K562 (cell line): ENCODE results near the gene MYO3B. TPM values are rescaled to one million over a fixed set of nuclear protein-coding genes. Genes with fewer than 3 reads are reported as not detected.

Experiments used
- ATAC-seq: fragments of 200-7000 bp; cut with Tn5 transposase; 3 replicates; pipeline ENCODE4 v1.9.1; 2020; ENCODE audit warnings: moderate library complexity
- BruUV-seq: library from RNA; stranded (reverse); fragments of 400-500 nt; replicated peaks from 2 replicates; lab custom pipeline; 2021; lab: Mats Ljungman, UMichigan
- CTCF ChIA-PET: fragments of 300-600 bp; formaldehyde crosslinking; extraction: SDS; loops from one replicate; lab custom pipeline; 2021; ENCODE audit warnings: low intra/inter-chr PET ratio; lab: Yijun Ruan, JAX
- POLR2A ChIA-PET: fragments of 300-600, 350-650 bp; sonication (Branson Sonifier 250); formaldehyde crosslinking; extraction: SDS; loops from one replicate; lab custom pipeline; 2021; ENCODE audit warnings: antibody characterized with exemption, inconsistent platforms; lab: Yijun Ruan, JAX
- DNase-seq, 4 experiments: peaks; one replicate each; pipeline versions ENCODE4 v3.0.0 to v3.0.0-alpha.2; 2011 to 2018; ENCODE audit warnings: low spot score in 3 of 4, mixed read lengths in 3 of 4; ENCODE audit errors: extremely low read depth in 1 of 4
- FAIRE-seq: peaks from 2 replicates; lab custom pipeline; 2011; peaks lifted over from hg19 to GRCh38; lab: Jason Lieb, UNC
- H2AFZ ChIP-seq: 2 replicates; pipeline ENCODE4 v1.6.0; 2011; ENCODE audit warnings: low read depth, low read length, control low read depth, inconsistent platforms
- H3K27ac ChIP-seq: fragments of 200-600 bp; 3 replicates; pipeline ENCODE4 v1.8.0; 2011; ENCODE audit warnings: low read depth, mild to moderate bottlenecking, control low read depth, inconsistent platforms, low read length, moderate library complexity, mixed read lengths; ENCODE audit errors: extremely low read depth
- H3K27me3 ChIP-seq, 2 experiments: fragments of 300-600 bp in 1 of 2; 2 replicates in 1 of 2; 3 replicates in 1 of 2; pipeline versions ENCODE4 v1.6.0 to v1.8.0; 2011; ENCODE audit warnings: inconsistent platforms in 2 of 2, low read length in 2 of 2, mild to moderate bottlenecking in 1 of 2, mixed read lengths in 1 of 2, moderate library complexity in 1 of 2; ENCODE audit not compliant: control insufficient read depth in 2 of 2, insufficient read depth in 2 of 2
- H3K36me3 ChIP-seq: fragments of 300-600 bp; 3 replicates; pipeline ENCODE4 v1.8.0; 2011; ENCODE audit warnings: mild to moderate bottlenecking, low read length, inconsistent platforms; ENCODE audit not compliant: control insufficient read depth, insufficient read depth
- H3K4me1 ChIP-seq, 2 experiments: fragments of 200-600 bp in 1 of 2; replicated peaks in 1 of 2; 2 replicates in 1 of 2; 3 replicates in 1 of 2; pipeline versions ENCODE4 v1.5.1 to v1.8.0; 2011; ENCODE audit warnings: inconsistent platforms in 2 of 2, low read length in 2 of 2, mild to moderate bottlenecking in 1 of 2, mixed read lengths in 1 of 2, moderate library complexity in 1 of 2; ENCODE audit not compliant: control insufficient read depth in 2 of 2, insufficient read depth in 2 of 2
- H3K4me2 ChIP-seq: 2 replicates; pipeline ENCODE4 v1.6.1; 2011; ENCODE audit warnings: low read length, control low read depth, inconsistent platforms, mixed read lengths; ENCODE audit not compliant: insufficient read depth
- H3K4me3 ChIP-seq: fragments of 200-600 bp; sonication (generic), shearing (Covaris generic); 2 replicates; pipeline ENCODE4 v1.5.1; 2016; ENCODE audit warnings: control low read depth, inconsistent platforms
- H3K79me2 ChIP-seq: fragments of 200-600 bp; 3 replicates; pipeline ENCODE4 v1.8.0; 2011; ENCODE audit warnings: low read length, inconsistent platforms; ENCODE audit not compliant: control insufficient read depth, insufficient read depth
- H3K9ac ChIP-seq, 2 experiments: 2 replicates each; pipeline versions ENCODE4 v1.6.0 to v1.6.1; 2011; ENCODE audit warnings: low read depth in 2 of 2, low read length in 2 of 2, control low read depth in 1 of 2, inconsistent platforms in 1 of 2, mild to moderate bottlenecking in 1 of 2, mixed read lengths in 1 of 2; ENCODE audit not compliant: insufficient read depth in 1 of 2
- H3K9me1 ChIP-seq: one replicate; pipeline ENCODE4 v1.6.0; 2011; ENCODE audit warnings: inconsistent platforms, mild to moderate bottlenecking, low read length, moderate library complexity; ENCODE audit not compliant: control insufficient read depth, insufficient read depth
- H3K9me3 ChIP-seq: replicated peaks from 2 replicates; pipeline ENCODE4 v1.5.1; 2011; ENCODE audit warnings: low read depth, low read length, inconsistent platforms; ENCODE audit not compliant: control insufficient read depth, insufficient read depth
- H4K20me1 ChIP-seq: replicated peaks from 2 replicates; pipeline ENCODE4 v1.6.1; 2011; ENCODE audit warnings: low read length, inconsistent platforms, mixed read lengths; ENCODE audit not compliant: control insufficient read depth, insufficient read depth
- BCOR ChIP-seq: fragments of 450-650 bp; IDR thresholded peaks from 2 replicates; pipeline ENCODE4 v1.6.1; 2016
- KDM1A ChIP-seq, 2 experiments: fragments of 450-650 bp; IDR thresholded peaks; 2 replicates each; pipeline ENCODE4 v1.6.1; 2016; ENCODE audit warnings: mild to moderate bottlenecking in 2 of 2
- MEIS2 ChIP-seq: fragments of 450-650 bp; IDR thresholded peaks from 2 replicates; pipeline ENCODE4 v1.6.1; 2014; ENCODE audit warnings: mild to moderate bottlenecking; ENCODE audit not compliant: partially characterized antibody
- RBM25 ChIP-seq: fragments of 200-400 bp; formaldehyde crosslinking; IDR thresholded peaks from 2 replicates; pipeline ENCODE4 v1.6.1; 2018; ENCODE audit warnings: low read length, low read depth, moderate library complexity; ENCODE audit not compliant: severe bottlenecking
- ZBTB11 ChIP-seq, 3 experiments: fragments of 200-800 bp in 1 of 3; fragments of 250-450 bp in 1 of 3; fragments of 450-650 bp in 1 of 3; sonication (Bioruptor Pico) in 1 of 3; sonication (Bioruptor generic) in 1 of 3; formaldehyde crosslinking in 1 of 3; IDR thresholded peaks; 2 replicates each; pipeline versions ENCODE4 v1.6.1 to v1.8.0; 2016 to 2022; ENCODE audit warnings: mild to moderate bottlenecking in 2 of 3, missing genetic modification characterization in 2 of 3, missing compliant biosample characterization in 1 of 3, moderate library complexity in 1 of 3
- ZFP36 ChIP-seq: fragments of 150-350 bp; IDR thresholded peaks from 2 replicates; pipeline ENCODE4 v1.6.1; 2018; ENCODE audit warnings: low read length, low read depth; ENCODE audit not compliant: partially characterized antibody
- in situ Hi-C: fragments of 300-500 bp; cut with MboI; formaldehyde crosslinking; loops from 4 replicates; pipeline ENCODE4 v1.15.0; 2018; ENCODE audit warnings: inconsistent platforms, mixed read lengths
- intact Hi-C: fragments of 100-400 bp; cut with micrococcal nuclease; formaldehyde crosslinking; loops from 2 replicates; pipeline ENCODE4 v1.14.2; 2022
- polyA plus RNA-seq, 8 experiments: library from polyadenylated mRNA; depleted of rRNA in 4 of 8; stranded (reverse) in 5 of 8; unstranded in 3 of 8; fragments of >200 nt; fragmentation: Nextera tagmentation in 2 of 8; fragmentation: Illumina TruSeq in 1 of 8; extraction: Ambion mirVana in 2 of 8; extraction: Trizol in 1 of 8; gene quantifications; 2 replicates each; pipeline versions ENCODE4 v1.2.1 to v1.2.3, GENCODE V29; 2011 to 2014; ENCODE audit warnings: inconsistent platforms in 1 of 8, missing spikeins in 1 of 8
- total RNA-seq, 7 experiments: library from RNA; depleted of rRNA in 6 of 7; stranded (reverse); fragments of >200 nt in 6 of 7; fragmentation: Illumina TruSeq in 2 of 7; extraction: Trizol in 2 of 7; gene quantifications; 2 replicates each; pipeline versions ENCODE4 v1.2.1 to v1.2.3, GENCODE V29; 2011 to 2021; ENCODE audit warnings: low replicate concordance in 1 of 7

MYO3B gene
- total and polyA plus RNA-seq, 9 of the 15 experiments (the other 6 are each of a cell fraction or from before 2014, with no cell fraction given): 2.7 to 6.5 (median 3.6) TPM

GRCh38 chr2:170159060-170159459 is 18.9 kb upstream of the MYO3B start:
- Histone ChIP-seq H3K4me1 (peaks cover 14 to 28% of the 10 kb centered on the region in 2 experiments), H3K79me2 (no peaks in the 10 kb centered on the region), H3K4me3 (no peak overlapping the region), H4K20me1 (no peaks in the 10 kb centered on the region), H3K36me3 (no peaks in the 10 kb centered on the region), H3K9me3 (no peaks in the 10 kb centered on the region), H3K27me3 (no peaks in the 10 kb centered on the region; a peak in 1 of 5 replicates), H3K9me1 (no peaks in the 10 kb centered on the region), H2AFZ (no peak overlapping the region), H3K27ac (no peak overlapping the region), H3K9ac (no peak overlapping the region), H3K4me2 (no peak overlapping the region)
- in situ Hi-C loops: no loop called here
- POLR2A ChIA-PET: interaction anchor here (0.6 to 1.1 kb wide), 3 partner anchors 9 to 485 kb away, joined by 3 to 4 read pairs (median 3); no protein-coding TSS in a partner anchor
- intact Hi-C loops: loop anchor here (10.0 kb wide), 1 partner anchor 224 kb away; no protein-coding TSS in a partner anchor
- CTCF ChIA-PET: no interaction called here
- BruUV-seq: no TSS peak
- DNase-seq (no peak), FAIRE-seq (no peak), ATAC-seq (no peak)
- TF ChIP-seq KDM1A (IDR thresholded peaks at IDR 0.05) (peak in 1 of 2 experiments; percentile 20; a peak in 1 of 4 replicates), ZBTB11 (CRISPR knock-in tag; IDR thresholded peaks at IDR 0.05) (no peak), MEIS2 (peak; percentile 5), BCOR (peak; percentile 64), ZFP36 (peak; percentile 65), RBM25 (peak; percentile 78)
